ENCODE results near the gene EPS8. TPM values are rescaled to one million over a fixed set of nuclear protein-coding genes. Genes with fewer than 3 reads are reported as not detected.

EPS8 gene
- total and polyA plus RNA-seq, 2 experiments from 2014 or later = 43.1 to 83.2 TPM

DNA sequence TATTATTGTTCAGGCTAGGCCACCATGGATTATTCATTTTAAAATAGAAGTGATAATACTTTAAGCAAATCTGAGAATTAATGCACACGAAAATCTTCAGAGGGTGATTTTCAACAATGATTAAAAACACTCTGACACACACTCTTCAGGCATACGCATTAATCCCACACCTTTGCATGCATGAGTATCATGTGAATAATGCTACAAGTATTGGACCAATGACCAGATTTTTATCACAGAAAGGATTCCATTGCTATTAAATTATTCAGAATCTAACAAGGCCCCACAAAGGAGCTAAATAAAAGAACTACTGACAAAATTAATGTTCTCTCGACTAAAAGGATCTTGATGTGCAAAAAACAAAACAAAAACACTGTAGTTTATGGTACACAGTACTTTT is 11.1 kb downstream of the EPS8 start:
- TF ChIP-seq CTCF (IDR thresholded peaks at IDR 0.05; ENCODE audit: poor library complexity) (no peak), EZH2 (IDR thresholded peaks at IDR 0.05; ENCODE audit: borderline replicate concordance) (no peak), EZH2phosphoT487 (IDR thresholded peaks at IDR 0.05; ENCODE audit: low read depth, severe bottlenecking, unreplicated experiment) (no peak)
- H3K4me2 ChIP-seq = no peak overlapping the region
- H3K79me2 ChIP-seq = peaks cover 89% of the 10 kb centered on the region

DNA sequence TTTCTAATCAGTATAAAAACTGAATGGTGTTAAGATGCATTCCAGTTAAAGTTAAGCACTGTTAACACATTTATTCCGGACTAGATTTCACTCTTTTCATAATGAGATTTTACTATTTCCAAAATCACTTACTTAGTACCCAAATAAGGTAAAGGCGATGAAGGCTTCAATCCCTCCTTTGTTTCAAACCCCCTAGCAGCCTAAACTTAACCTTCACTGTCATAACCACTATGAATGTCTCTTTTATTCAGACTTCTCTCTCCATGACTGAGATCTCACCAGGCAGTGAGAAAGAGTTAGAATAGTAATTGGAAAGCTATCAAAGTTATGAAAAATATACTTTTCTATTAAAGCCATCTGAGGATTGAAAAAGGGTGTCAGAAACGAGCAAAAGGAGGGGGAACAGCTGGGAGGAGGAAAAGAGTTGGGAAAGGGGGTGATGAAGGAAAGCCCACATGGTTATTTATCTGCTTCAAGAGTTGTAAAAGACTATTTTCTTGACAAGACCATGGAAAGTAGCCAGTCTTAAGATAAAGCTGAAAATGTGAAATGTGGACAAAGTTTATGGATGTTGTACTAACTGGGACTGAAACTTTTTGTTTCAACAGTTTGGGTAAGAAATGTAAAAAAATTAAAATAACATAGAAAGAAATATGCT is 11.7 kb downstream of the EPS8 start:
- Histone ChIP-seq H3K79me2 (peaks cover 89% of the 10 kb centered on the region), H3K9me3 (ENCODE audit: low read depth) (no peaks in the 10 kb centered on the region), H3K36me3 (replicated peaks; ENCODE audit: insufficient read depth, low read depth) (no peaks in the 10 kb centered on the region), H3K9me2 (replicated peaks; ENCODE audit: insufficient read depth) (no peaks in the 10 kb centered on the region), H3K4me1 (ENCODE audit: insufficient read depth) (peaks cover 27% of the 10 kb centered on the region), H2AFZ (no peak overlapping the region), H3K4me2 (no peak overlapping the region), H3K4me3 (no peak overlapping the region), H4K20me1 (ENCODE audit: insufficient read depth, poor library complexity, severe bottlenecking) (peaks cover 5% of the 10 kb centered on the region), H3K27me3 (no peaks in the 10 kb centered on the region), H3K27ac (no peak overlapping the region)
- TF ChIP-seq EZH2 (IDR thresholded peaks at IDR 0.05; ENCODE audit: borderline replicate concordance) (no peak), EZH2phosphoT487 (IDR thresholded peaks at IDR 0.05; ENCODE audit: low read depth, severe bottlenecking, unreplicated experiment) (no peak), CTCF (IDR thresholded peaks at IDR 0.05; ENCODE audit: poor library complexity) (no peak)
- DNase-seq (ENCODE audit: low spot score) = no peak
- WGBS (ENCODE audit: low lambda C conversion rate, missing lambda C conversion rate) = 83% methylated on average over 3 of the region's 3 CpGs

More for the DNA sequence above, 11.1 kb downstream of the EPS8 start:
- no peaks in the 10 kb centered on the region for H3K9me2 ChIP-seq (replicated peaks; ENCODE audit: insufficient read depth)
- DNase-seq (ENCODE audit: low spot score) = no peak
- H3K36me3 ChIP-seq (replicated peaks; ENCODE audit: insufficient read depth, low read depth) = no peaks in the 10 kb centered on the region
- H4K20me1 ChIP-seq (ENCODE audit: insufficient read depth, poor library complexity, severe bottlenecking) = peaks cover 5% of the 10 kb centered on the region
- H3K4me3 ChIP-seq = no peak overlapping the region
- H2AFZ ChIP-seq = no peak overlapping the region
- 90% methylated on average over 3 of the region's 3 CpGs for WGBS (ENCODE audit: low lambda C conversion rate, missing lambda C conversion rate)
- no peak overlapping the region for H3K27ac ChIP-seq
- H3K9me3 ChIP-seq (ENCODE audit: low read depth) = no peaks in the 10 kb centered on the region
- H3K27me3 ChIP-seq = no peaks in the 10 kb centered on the region
- H3K4me1 ChIP-seq (ENCODE audit: insufficient read depth) = peaks cover 27% of the 10 kb centered on the region

GRCh38 chr12:15776532-15776931 is 12.7 kb downstream of the EPS8 start:
- TF ChIP-seq EZH2phosphoT487 (IDR thresholded peaks at IDR 0.05; ENCODE audit: low read depth, severe bottlenecking, unreplicated experiment) = no peak
- TF ChIP-seq CTCF (IDR thresholded peaks at IDR 0.05; ENCODE audit: poor library complexity) = no peak
- no peak for DNase-seq (ENCODE audit: low spot score)
- no peaks in the 10 kb centered on the region for H3K27me3 ChIP-seq
- 94% methylated on average over 5 of the region's 5 CpGs for WGBS (ENCODE audit: low lambda C conversion rate, missing lambda C conversion rate)
- no peaks in the 10 kb centered on the region for H3K9me3 ChIP-seq (ENCODE audit: low read depth)
- peaks cover 5% of the 10 kb centered on the region for H4K20me1 ChIP-seq (ENCODE audit: insufficient read depth, poor library complexity, severe bottlenecking)
- no peak overlapping the region for H2AFZ ChIP-seq
- peaks cover 88% of the 10 kb centered on the region for H3K79me2 ChIP-seq
- no peaks in the 10 kb centered on the region for H3K9me2 ChIP-seq (replicated peaks; ENCODE audit: insufficient read depth)
- no peak overlapping the region for H3K4me2 ChIP-seq
- H3K36me3 ChIP-seq (replicated peaks; ENCODE audit: insufficient read depth, low read depth) = no peaks in the 10 kb centered on the region
- H3K27ac ChIP-seq = no peak overlapping the region
- no peak overlapping the region for H3K4me3 ChIP-seq
- H3K4me1 ChIP-seq (ENCODE audit: insufficient read depth) = peaks cover 27% of the 10 kb centered on the region
